Measurements from ENCODE around the gene CENPX. TPM values are rescaled to one million over a fixed set of nuclear protein-coding genes. Genes with fewer than 3 reads are reported as not detected.
A peak's percentile ranks its signal among the peaks of the same experiment; 100 is the strongest.

Gene CENPX
- total and polyA plus RNA-seq, 2 of the 13 experiments (the other 11 are each of a cell fraction or from before 2014, with no cell fraction given), result 92.7 to 170 TPM

DNA sequence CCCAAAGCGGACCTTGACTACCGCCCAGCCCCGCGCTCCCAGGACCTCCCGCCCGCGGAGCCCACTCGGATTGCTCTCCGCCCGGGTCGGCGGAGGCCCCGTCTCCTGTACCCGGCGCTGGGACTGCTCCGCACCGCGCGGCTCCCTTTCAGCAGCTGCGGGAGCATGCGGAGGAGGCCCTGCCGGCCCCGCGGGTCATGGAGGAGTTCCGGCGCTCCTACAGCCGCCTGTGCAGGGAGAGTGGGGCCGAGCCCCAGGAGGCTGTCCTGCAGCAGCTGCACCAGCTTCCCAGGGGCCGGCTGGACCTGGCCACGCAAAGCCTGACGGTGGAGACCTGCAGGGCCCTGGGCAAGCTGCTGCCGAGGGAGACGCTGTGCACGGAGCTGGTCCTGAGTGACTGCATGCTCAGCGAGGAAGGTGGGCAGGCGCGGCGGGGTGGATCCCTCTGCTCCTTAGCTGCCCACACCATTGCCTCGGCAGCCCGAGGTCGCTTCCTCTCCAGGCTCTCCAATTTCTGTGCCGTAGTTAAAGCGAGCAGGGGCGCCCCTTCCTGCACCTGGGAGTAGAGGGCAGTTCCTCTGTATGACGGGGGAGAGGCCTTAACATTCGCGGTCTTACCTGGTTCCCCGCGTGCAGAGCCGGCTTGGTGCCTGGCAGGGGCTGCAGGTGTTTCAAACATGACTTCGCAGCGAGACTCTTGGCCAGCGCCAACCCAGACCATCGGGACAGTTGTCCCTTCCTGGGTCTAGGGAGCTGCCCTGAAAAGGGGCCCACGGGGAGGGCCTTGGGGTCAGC, 966 bp upstream of the CENPX start (continued):
- TF ChIP-seq, protein P1, sequence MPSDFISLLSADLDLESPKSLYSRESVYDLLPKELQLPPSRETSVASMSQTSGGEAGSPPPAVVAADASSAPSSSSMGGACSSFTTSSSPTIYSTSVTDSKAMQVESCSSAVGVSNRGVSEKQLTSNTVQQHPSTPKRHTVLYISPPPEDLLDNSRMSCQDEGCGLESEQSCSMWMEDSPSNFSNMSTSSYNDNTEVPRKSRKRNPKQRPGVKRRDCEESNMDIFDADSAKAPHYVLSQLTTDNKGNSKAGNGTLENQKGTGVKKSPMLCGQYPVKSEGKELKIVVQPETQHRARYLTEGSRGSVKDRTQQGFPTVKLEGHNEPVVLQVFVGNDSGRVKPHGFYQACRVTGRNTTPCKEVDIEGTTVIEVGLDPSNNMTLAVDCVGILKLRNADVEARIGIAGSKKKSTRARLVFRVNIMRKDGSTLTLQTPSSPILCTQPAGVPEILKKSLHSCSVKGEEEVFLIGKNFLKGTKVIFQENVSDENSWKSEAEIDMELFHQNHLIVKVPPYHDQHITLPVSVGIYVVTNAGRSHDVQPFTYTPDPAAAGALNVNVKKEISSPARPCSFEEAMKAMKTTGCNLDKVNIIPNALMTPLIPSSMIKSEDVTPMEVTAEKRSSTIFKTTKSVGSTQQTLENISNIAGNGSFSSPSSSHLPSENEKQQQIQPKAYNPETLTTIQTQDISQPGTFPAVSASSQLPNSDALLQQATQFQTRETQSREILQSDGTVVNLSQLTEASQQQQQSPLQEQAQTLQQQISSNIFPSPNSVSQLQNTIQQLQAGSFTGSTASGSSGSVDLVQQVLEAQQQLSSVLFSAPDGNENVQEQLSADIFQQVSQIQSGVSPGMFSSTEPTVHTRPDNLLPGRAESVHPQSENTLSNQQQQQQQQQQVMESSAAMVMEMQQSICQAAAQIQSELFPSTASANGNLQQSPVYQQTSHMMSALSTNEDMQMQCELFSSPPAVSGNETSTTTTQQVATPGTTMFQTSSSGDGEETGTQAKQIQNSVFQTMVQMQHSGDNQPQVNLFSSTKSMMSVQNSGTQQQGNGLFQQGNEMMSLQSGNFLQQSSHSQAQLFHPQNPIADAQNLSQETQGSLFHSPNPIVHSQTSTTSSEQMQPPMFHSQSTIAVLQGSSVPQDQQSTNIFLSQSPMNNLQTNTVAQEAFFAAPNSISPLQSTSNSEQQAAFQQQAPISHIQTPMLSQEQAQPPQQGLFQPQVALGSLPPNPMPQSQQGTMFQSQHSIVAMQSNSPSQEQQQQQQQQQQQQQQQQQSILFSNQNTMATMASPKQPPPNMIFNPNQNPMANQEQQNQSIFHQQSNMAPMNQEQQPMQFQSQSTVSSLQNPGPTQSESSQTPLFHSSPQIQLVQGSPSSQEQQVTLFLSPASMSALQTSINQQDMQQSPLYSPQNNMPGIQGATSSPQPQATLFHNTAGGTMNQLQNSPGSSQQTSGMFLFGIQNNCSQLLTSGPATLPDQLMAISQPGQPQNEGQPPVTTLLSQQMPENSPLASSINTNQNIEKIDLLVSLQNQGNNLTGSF (CRISPR knock-in tag; IDR thresholded peaks at IDR 0.05), result peak; percentile 37; the same call in 1 of the 2 replicates
- TF ChIP-seq HDAC2 (CRISPR knock-in tag; IDR thresholded peaks at IDR 0.05) (no peak), SMARCE1 (IDR thresholded peaks at IDR 0.05; ENCODE audit: borderline replicate concordance) (no peak), ARNT2 (CRISPR knock-in tag; IDR thresholded peaks at IDR 0.05; ENCODE audit: low read depth) (no peak), HNRNPUL1 (IDR thresholded peaks at IDR 0.05; ENCODE audit: low read depth, low read length) (no peak), ONECUT2 (CRISPR knock-in tag; IDR thresholded peaks at IDR 0.05) (no peak), ZNF878 (CRISPR knock-in tag; IDR thresholded peaks at IDR 0.05) (no peak), KDM3A (CRISPR knock-in tag; IDR thresholded peaks at IDR 0.05; ENCODE audit: low read depth) (peak; percentile 65; the same call in 1 of the 2 replicates), AKAP8 (CRISPR knock-in tag; IDR thresholded peaks at IDR 0.05) (no peak), HNF4A (CRISPR knock-in tag; IDR thresholded peaks at IDR 0.05) (no peak), BCL6 (CRISPR knock-in tag; IDR thresholded peaks at IDR 0.05) (no peak), ZNF256 (CRISPR knock-in tag; conservative IDR thresholded peaks at IDR 0.05) (no peak)
- TF ChIP-seq, protein P2, sequence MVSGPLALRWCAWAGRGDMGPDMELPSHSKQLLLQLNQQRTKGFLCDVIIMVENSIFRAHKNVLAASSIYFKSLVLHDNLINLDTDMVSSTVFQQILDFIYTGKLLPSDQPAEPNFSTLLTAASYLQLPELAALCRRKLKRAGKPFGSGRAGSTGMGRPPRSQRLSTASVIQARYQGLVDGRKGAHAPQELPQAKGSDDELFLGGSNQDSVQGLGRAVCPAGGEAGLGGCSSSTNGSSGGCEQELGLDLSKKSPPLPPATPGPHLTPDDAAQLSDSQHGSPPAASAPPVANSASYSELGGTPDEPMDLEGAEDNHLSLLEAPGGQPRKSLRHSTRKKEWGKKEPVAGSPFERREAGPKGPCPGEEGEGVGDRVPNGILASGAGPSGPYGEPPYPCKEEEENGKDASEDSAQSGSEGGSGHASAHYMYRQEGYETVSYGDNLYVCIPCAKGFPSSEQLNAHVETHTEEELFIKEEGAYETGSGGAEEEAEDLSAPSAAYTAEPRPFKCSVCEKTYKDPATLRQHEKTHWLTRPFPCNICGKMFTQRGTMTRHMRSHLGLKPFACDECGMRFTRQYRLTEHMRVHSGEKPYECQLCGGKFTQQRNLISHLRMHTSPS (CRISPR knock-in tag; IDR thresholded peaks at IDR 0.05; ENCODE audit: low read depth), result no peak
- TF ChIP-seq, protein P3, sequence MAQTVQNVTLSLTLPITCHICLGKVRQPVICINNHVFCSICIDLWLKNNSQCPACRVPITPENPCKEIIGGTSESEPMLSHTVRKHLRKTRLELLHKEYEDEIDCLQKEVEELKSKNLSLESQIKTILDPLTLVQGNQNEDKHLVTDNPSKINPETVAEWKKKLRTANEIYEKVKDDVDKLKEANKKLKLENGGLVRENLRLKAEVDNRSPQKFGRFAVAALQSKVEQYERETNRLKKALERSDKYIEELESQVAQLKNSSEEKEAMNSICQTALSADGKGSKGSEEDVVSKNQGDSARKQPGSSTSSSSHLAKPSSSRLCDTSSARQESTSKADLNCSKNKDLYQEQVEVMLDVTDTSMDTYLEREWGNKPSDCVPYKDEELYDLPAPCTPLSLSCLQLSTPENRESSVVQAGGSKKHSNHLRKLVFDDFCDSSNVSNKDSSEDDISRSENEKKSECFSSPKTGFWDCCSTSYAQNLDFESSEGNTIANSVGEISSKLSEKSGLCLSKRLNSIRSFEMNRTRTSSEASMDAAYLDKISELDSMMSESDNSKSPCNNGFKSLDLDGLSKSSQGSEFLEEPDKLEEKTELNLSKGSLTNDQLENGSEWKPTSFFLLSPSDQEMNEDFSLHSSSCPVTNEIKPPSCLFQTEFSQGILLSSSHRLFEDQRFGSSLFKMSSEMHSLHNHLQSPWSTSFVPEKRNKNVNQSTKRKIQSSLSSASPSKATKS (CRISPR knock-in tag; IDR thresholded peaks at IDR 0.05), result no peak

Measured in HepG2 (cell line).